NCI-H2196 (cell line): Measurements from ENCODE around the gene ACOT8.
"Not testable (repeated sequence)": the region's sequence is repeated elsewhere in the genome, so short reads cannot be mapped to it uniquely, and the experiment has no call there.

Source experiments
- DNase-seq: peaks from one replicate; lab custom pipeline; 2025; ENCODE audit not compliant: unreplicated experiment; lab: John Stamatoyannopoulos, UW

The ACOT8 gene

DNA sequence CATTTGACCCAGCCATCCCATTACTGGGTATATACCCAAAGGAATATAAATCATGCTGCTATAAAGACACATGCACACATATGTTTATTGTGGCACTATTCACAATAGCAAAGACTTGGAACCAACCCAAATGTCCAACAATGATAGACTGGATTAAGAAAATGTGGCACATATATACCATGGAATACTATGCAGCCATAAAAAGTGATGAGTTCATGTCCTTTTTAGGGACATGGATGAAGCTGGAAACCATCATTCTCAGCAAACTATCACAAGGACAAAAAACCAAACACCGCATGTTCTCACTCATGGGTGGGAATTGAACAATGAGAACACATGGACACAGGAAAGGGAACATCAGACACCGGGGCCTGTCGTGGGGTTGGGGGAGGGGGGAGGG is 59.2 kb downstream of the ACOT8 start:
- not testable (repeated sequence) for DNase-seq

DNA sequence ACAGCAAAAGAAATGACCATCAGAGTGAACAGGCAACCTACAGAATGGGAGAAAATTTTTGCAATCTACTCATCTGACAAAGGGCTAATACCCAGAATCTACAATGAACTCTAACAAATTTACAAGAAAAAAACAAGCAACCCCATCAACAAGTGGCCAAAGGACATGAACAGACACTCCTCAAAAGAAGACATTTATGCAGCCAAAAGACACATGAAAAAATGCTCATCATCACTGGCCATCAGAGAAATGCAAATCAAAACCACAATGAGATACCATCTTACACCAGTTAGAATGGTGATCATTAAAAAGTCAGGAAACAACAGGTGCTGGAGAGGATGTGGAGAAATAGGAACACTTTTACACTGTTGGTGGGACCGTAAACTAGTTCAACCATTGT is 59.7 kb downstream of the ACOT8 start:
- DNase-seq: not testable (repeated sequence)

DNA sequence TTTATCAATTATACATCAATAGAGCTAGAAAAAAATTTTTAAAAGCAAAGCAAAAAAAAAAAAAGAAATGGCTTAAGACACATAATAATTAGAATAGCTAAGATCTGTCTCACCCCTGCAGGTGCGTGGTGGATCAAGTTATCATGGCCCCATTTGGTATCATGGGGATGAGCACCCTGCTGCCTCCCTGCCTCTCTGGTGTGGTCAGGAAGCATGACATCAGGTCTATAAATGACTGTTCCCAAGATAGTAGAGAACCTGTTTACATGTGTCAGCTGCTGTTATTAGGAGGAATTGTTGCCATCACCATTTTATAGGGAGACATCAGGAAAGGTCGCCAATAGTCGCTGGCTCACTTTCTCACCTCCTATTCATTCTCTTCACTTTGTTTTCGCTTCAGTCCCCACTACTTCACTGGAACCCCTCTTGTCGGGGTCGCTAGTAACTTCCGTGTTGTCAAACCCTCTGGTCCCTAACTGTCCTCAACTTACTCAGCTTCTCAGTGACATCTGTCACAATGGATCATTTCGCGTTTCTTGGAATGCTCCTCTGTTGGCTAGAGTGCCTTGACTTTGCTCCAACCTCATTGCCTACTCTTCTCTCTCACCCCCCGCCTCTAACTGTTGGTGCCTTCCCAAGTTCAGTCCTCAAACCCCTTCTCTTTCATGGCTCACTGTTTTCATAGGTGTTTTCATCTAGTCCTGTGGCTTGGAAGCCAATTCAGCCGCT is 60.7 kb downstream of the ACOT8 start:
- DNase-seq: no peak

DNA sequence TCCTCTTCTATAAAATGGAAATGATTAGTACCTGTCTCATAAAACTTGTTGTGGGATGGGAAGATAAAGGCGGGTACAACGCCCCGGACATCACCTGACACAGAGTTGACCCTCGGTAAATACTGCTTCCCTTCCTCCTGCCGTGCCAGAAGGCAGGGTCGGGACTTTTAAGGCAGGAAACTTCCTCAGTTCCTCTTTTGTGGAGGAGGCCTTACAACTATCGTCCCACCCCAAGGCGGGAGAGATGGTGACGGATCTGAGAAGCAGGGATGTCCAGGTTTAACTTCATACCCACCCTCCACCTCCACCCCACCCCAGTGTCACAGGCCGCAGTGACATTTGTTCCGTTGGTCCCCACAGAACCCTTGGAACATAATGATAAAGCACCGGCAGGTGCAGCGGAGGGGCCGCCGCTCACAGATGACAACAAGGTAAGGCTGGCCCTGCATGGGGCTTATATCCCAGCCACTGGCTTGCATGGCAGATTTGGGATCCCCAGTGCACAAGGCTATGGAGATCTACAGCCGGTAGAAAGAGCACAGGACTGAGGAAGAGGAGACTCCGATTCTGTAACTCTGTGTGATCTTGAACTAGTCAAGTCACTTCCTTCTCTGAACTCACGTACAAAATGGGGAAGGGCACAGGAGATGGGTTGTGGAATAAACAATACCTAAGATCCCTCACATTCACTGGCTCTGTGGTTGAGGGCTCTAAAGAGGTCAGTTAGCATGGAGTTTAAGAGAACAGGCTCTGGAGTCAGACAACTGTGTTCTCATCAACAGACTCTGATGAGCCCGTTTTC is 64.7 kb downstream of the ACOT8 start:
- no peak for DNase-seq
